Measurements from ENCODE around the gene TRAP1.
"Not testable (repeated sequence)": the region's sequence is repeated elsewhere in the genome, so short reads cannot be mapped to it uniquely, and the experiment has no call there.

Gene TRAP1

DNA sequence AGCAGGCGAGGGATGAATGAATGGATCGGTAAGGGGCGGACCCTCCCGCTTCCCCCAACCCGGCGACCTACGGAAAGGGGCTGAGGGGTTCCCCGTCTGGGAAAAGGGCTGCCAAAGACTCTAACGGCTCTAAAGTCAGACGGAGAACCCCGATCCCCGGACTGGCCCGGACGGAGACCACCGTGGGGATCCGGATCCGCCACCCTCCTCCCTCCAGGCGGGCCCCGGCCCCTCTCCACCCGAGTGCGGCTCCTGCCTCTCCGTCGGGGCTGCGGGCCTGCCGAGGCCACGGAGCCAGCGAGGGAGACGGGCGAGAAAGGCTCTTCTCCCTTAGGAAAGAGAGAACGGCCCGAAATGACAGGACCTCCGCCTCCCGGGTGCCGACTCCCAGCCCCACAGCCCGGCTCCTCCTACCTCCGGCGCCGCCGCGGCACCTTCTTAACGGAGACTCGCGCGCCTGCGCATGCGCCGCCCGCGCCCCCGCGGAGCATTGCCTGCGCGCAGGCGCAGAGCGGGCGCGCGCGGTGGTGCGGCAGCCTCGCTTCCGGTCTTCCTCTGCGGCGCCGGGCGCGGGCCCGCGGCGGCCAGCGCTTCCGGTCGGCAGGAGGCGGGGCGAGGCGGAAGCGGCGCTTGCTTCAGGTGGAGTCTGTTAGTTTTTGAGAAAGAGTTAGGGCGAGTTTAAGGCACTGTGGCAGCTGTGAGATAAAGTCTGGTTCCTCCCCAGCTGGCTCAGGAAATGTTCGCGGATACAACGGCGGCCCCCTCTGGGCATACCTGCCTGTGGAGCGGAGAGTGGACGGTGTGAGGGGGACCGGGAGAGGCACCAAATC, 106.0 kb downstream of the TRAP1 start, which contains the start of gene SLX4:
Gene SLX4 (minus strand): TSS at position 461 of the 830 bp plus-strand sequence. CDS start 2,642 bp downstream, outside the sequence.
- DNase-seq (ENCODE audit: low spot score) = peak; percentile 96

DNA sequence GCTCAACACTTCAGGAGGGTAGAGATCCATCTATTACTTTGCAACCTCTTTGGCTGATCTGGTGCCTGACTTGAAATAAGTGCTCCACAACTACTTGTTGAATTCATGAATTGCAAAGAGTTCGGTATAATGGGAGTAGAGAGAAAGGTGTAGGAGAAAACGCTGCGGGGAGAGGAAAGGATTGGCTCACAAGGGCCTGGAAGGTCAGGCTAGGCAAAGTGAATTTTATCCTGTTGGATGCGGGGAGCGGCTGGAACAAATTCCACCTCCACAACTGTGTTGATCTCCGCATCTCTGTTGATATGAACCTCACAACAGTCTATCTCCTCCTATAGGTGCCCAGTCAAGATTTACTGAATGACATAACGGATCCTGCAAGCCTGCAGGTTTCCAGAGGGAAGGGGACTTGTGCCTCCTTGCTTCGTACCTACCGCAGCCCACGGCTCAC, 106.6 kb downstream of the TRAP1 start:
- DNase-seq (ENCODE audit: low spot score) = peak; percentile 32

DNA sequence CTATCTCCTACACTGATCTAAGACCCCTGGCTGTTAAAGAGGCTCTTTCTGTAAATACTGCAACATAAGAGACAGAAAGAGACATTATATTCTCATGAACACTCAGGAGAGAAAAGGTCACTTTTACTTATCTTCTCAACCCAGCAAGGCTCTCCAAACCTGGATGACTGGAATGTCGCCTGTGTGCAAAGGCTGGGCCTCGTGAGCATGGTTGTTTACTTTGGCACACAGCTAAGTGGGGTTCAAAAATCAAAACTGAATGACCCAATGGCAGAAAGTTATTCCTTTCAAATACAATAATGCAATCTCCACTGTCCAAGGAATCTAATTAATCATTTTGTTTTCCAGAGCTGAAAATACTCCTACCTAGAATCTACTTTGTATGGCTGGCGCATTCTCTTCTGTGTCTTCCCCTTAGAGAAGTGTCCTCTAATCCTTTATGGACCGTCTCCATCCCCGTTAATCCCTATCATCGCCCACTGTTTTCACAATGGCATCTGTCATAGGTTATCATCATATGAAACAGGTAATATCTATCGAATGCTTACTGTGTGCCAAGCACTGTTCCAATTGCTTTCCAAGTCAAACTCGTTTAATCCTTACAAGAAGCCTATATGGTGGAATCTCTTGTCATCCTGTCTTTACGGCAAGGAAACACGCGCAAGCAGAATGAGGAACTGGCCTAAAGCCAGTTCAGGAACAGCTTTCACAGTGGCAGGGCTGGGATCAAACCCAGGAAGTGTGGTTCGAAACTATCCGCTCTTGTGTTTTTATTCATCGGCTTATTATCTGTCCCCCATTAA, 107.2 kb downstream of the TRAP1 start:
- DNase-seq (ENCODE audit: low spot score) = no peak

DNA sequence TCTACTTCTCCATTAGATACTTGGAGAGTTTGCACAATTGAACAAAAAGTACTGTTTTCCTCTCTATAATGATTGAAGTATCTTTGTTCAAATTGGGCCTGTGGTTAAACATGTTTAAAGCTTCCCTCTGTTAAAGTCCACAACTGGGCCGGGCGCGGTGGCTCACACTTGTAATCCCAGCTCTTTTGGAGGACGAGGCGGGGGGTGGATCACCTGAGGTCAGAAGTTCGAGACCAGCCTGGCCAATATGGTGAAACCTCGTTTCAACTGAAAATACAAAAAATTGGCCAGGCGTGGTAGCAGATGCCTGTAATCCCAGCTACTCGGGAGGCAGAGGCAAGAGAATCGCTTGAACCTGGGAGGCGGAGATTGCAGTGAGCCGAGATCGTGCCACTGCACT, 108.3 kb downstream of the TRAP1 start:
- DNase-seq (ENCODE audit: low spot score) = not testable (repeated sequence)

DNA sequence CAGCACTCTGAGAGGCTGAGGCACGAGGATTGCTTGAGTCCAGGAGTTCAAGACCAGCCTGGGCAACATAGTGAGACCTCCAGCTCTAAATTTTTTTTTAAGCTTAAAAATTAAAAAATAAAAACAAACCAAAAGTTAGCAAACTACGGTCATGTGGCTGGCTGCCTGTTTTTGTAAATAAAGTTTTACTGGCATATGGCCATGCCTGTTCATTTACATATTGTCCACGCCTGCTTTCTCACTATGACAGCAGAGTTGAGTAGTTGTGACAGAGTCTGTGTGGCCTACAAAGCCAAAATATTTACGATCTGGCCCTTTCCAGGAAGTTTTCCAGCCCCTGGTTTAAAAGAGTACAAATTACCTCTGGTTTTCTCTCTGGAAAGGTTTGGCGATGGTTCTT, 109.3 kb downstream of the TRAP1 start:
- peak; percentile 46 for DNase-seq (ENCODE audit: low spot score)
